Gastroesophageal sphincter (tissue), 4 donors: Measurements from ENCODE around the gene NNAT. TPM values are rescaled to one million over a fixed set of nuclear protein-coding genes. Genes with fewer than 3 reads are reported as not detected.

Experiments used
- ATAC-seq: fragments of 150-250 bp; one replicate; pipeline ENCODE4 v1.9.1; 2016; ENCODE audit warnings: mild to moderate bottlenecking, moderate library complexity
- H3K27ac ChIP-seq, 4 donors: fragments of 200-600 bp; sonication (generic) in 3 of 4; 1 replicate in 3 of 4; 2 replicates in 1 of 4; pipeline ENCODE4 v1.5.1; 2016 to 2019
- H3K27me3 ChIP-seq: fragments of 200-600 bp; sonication (generic); one replicate; pipeline ENCODE4 v1.5.1; 2019
- H3K36me3 ChIP-seq, 2 donors: fragments of 200-600 bp; sonication (generic); one replicate each; pipeline ENCODE4 v1.5.1; 2019; ENCODE audit warnings: control low read depth in 1 of 2
- H3K4me1 ChIP-seq, 3 donors: fragments of 200-600 bp; sonication (generic); 1 replicate in 2 of 3; 2 replicates in 1 of 3; pipeline ENCODE4 v1.5.1; 2016 to 2019; ENCODE audit warnings: control low read depth in 2 of 3
- H3K4me3 ChIP-seq, 2 donors: fragments of 200-600 bp; sonication (generic); one replicate each; pipeline ENCODE4 v1.5.1; 2019; ENCODE audit warnings: mild to moderate bottlenecking in 1 of 2, moderate library complexity in 1 of 2
- H3K9me3 ChIP-seq, 3 donors: fragments of 200-600 bp; sonication (generic); one replicate each; pipeline ENCODE4 v1.5.1; 2017 to 2019; ENCODE audit warnings: control low read depth in 2 of 3
- CTCF ChIP-seq, 4 experiments: fragments of 200-600 bp in 2 of 4; fragments of 450-650 bp in 2 of 4; sonication (generic) in 1 of 4; IDR thresholded peaks; one replicate each; pipeline ENCODE4 v1.5.1; 2017 to 2019; ENCODE audit warnings: antibody characterized with exemption in 4 of 4, mild to moderate bottlenecking in 2 of 4, moderate library complexity in 2 of 4
- EP300 ChIP-seq: sonication (generic); formaldehyde crosslinking; IDR thresholded peaks from one replicate; pipeline ENCODE4 v1.6.1; 2017; ENCODE audit warnings: antibody characterized with exemption, mild to moderate bottlenecking
- POLR2A ChIP-seq, 2 donors: fragments of 450-650 bp; IDR thresholded peaks; one replicate each; pipeline ENCODE4 v1.6.1; 2017; ENCODE audit warnings: antibody characterized with exemption in 2 of 2, mild to moderate bottlenecking in 2 of 2, moderate library complexity in 1 of 2
- POLR2AphosphoS5 ChIP-seq: sonication (generic); formaldehyde crosslinking; IDR thresholded peaks from one replicate; pipeline ENCODE4 v1.6.1; 2017; ENCODE audit warnings: antibody characterized with exemption
- WGBS, 2 donors: methylation state at CpG; one replicate each; pipeline ENCODE4 v1.1.5; 2018; ENCODE audit warnings: low coverage in 1 of 2; 5-methylcytosine and 5-hydroxymethylcytosine counted together
- total RNA-seq, 4 donors: library from RNA; depleted of rRNA; stranded (reverse); fragments of >200 nt; gene quantifications; one replicate each; pipeline ENCODE4 v1.1.0, GENCODE V29; 2016

Gene NNAT
- total RNA-seq, 4 donors from 2014 or later: 3.3 to 8.8 (median 7.7) TPM

- 0% methylated on average over 8 to 11 of the region's 28 CpGs for WGBS, 2 donors
- no peaks in the 10 kb centered on the region for H3K27me3 ChIP-seq
- H3K4me3 ChIP-seq: peak overlapping the region; percentile 83 to 100
- peaks cover 0 to 54% (median 32%) of the 10 kb centered on the region in 3 donors for H3K4me1 ChIP-seq
- H3K9me3 ChIP-seq: no peaks in the 10 kb centered on the region
- H3K27ac ChIP-seq: peak overlapping the region; percentile 79 to 98 (median 95)
- ATAC-seq: peak; percentile 22
- no peak for TF ChIP-seq POLR2A (IDR thresholded peaks at IDR 0.05)
- TF ChIP-seq EP300: no peak
- no peak for TF ChIP-seq POLR2AphosphoS5
- no peak for TF ChIP-seq CTCF (IDR thresholded peaks at IDR 0.05)
- no peaks in the 10 kb centered on the region for H3K36me3 ChIP-seq
Measured at GRCh38 chr20:37526839-37527637, 6.0 kb downstream of the NNAT start.

GRCh38 chr20:37527638-37528445, 6.8 kb downstream of the NNAT start, which contains the start of gene BLCAP:
Gene BLCAP, minus strand, starts transcription at chr20:37527876. Its CDS starts 8,702 bp downstream, at chr20:37519174.
- peak; percentile 95 for ATAC-seq
- Histone ChIP-seq H3K4me1 (peaks cover 0 to 46% (median 32%) of the 10 kb centered on the region in 3 donors), H3K27me3 (no peaks in the 10 kb centered on the region), H3K36me3 (no peaks in the 10 kb centered on the region), H3K9me3 (no peaks in the 10 kb centered on the region), H3K4me3 (peak within 1 kb of the TSS; percentile 83 to 100), H3K27ac (peak within 1 kb of the TSS; percentile 79 to 98 (median 95))
- TF ChIP-seq EP300 (no peak), POLR2AphosphoS5 (peak; percentile 84), POLR2A (IDR thresholded peaks at IDR 0.05) (peak; percentile 87 to 90), CTCF (IDR thresholded peaks at IDR 0.05) (no peak)
- 0% methylated on average over 10 of the region's 62 CpGs; no CpG with 5 or more reads in 1 of the 2 donors for WGBS, 2 donors

GRCh38 chr20:37528446-37529213, 7.6 kb downstream of the NNAT start:
- TF ChIP-seq POLR2AphosphoS5: no peak
- TF ChIP-seq CTCF (IDR thresholded peaks at IDR 0.05): no peak
- no peak for TF ChIP-seq POLR2A (IDR thresholded peaks at IDR 0.05)
- TF ChIP-seq EP300: no peak
- H3K27me3 ChIP-seq: no peaks in the 10 kb centered on the region
- H3K27ac ChIP-seq: peak overlapping the region; percentile 79 to 98 (median 95)
- H3K36me3 ChIP-seq: no peaks in the 10 kb centered on the region
- WGBS, 2 donors: 46 to 67% methylated on average over 5 to 7 of the region's 10 CpGs
- ATAC-seq: no peak
- H3K9me3 ChIP-seq: no peaks in the 10 kb centered on the region
- H3K4me1 ChIP-seq: peaks cover 0 to 38% (median 32%) of the 10 kb centered on the region in 3 donors
- H3K4me3 ChIP-seq: peak overlapping the region; percentile 83 to 100

- WGBS, 2 donors: 66 to 74% methylated on average over 5 to 8 of the region's 8 CpGs
- Histone ChIP-seq H3K4me1 (peaks cover 0 to 36% (median 27%) of the 10 kb centered on the region in 3 donors), H3K4me3 (no peak overlapping the region), H3K27me3 (no peaks in the 10 kb centered on the region), H3K36me3 (no peaks in the 10 kb centered on the region), H3K9me3 (no peaks in the 10 kb centered on the region), H3K27ac (no peak overlapping the region)
- no peak for ATAC-seq
- TF ChIP-seq EP300 (no peak), CTCF (IDR thresholded peaks at IDR 0.05) (no peak), POLR2AphosphoS5 (no peak), POLR2A (IDR thresholded peaks at IDR 0.05) (no peak)
Measured at GRCh38 chr20:37529214-37529967, 8.3 kb downstream of the NNAT start.
